NT2/D1 (cell line): ENCODE data around the gene CD96.

ENCODE experiments used
- SUZ12 ChIP-seq: IDR thresholded peaks from 2 replicates; pipeline ENCODE4 v1.6.1; 2011; ENCODE audit not compliant: insufficient read length, insufficient read depth; ENCODE audit errors: extremely low read depth
- YY1 ChIP-seq: IDR thresholded peaks from 2 replicates; pipeline ENCODE4 v1.6.1; 2011; ENCODE audit not compliant: insufficient read length, insufficient read depth
- ZNF274 ChIP-seq: IDR thresholded peaks from 2 replicates; pipeline ENCODE4 v1.6.1; 2011; ENCODE audit warnings: mild to moderate bottlenecking, low read depth, low read length

DNA sequence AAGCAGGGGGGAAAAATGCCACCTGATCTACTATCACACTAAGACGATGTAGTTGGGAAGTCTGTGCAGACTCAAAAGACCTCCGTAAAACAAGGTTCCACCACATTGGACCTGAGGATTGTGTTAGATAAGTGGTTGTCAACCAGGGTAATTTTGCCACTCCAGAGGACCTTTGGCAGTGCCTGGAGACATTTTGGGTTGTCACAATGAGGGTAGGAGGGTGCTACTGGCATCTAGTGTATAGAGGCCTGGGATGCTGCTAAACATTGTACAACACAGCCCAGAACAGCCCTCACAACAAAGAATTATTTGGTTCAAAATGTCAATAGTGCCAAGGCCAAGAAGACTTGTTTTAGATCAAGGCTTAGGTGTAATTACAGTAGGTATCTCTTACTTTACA, 67.7 kb downstream of the CD96 start:
- TF ChIP-seq ZNF274, result no peak
- TF ChIP-seq SUZ12, result no peak
- no peak for TF ChIP-seq YY1
